Fibroblast of peridontal ligament (primary cell): Measurements from ENCODE around the gene AMER1.
"Not testable (repeated sequence)": the region's sequence is repeated elsewhere in the genome, so short reads cannot be mapped to it uniquely, and the experiment has no call there.

Experiments used
- DNase-seq: peaks from one replicate; pipeline ENCODE4 v3.0.0-alpha.2; 2010; ENCODE audit errors: extremely low read depth

Gene AMER1

DNA sequence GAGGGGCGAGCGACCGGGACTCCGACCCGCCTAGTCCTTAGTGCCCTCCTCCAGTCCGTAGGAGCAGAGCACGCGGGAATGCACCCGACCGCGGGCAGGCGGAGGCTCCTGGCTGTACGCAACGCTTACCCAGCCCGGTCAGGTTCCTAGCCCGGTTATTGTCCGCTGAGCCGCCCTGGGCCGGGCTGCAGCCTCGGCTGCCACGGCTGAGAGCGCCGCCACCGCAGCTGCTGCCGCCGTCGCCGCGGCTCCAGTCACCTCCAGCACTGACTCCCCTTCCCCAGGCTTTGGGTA is at the start of gene AMER1:
TSS of gene AMER1 (minus strand) at position 268 of the 294 bp plus-strand sequence. CDS start 12,422 bp downstream, outside the sequence.
- no peak for DNase-seq

- no peak for DNase-seq
These were observed 24.8 kb upstream of the AMER1 start, which contains the start of gene ASB12 for GRCh38 chrX:64230123-64230970. Gene ASB12, minus strand, starts transcription at chrX:64230607. Its CDS starts 4,957 bp downstream, at chrX:64225650.

GRCh38 chrX:64229154-64229553 is 23.6 kb upstream of the AMER1 start:
- no peak for DNase-seq

DNA sequence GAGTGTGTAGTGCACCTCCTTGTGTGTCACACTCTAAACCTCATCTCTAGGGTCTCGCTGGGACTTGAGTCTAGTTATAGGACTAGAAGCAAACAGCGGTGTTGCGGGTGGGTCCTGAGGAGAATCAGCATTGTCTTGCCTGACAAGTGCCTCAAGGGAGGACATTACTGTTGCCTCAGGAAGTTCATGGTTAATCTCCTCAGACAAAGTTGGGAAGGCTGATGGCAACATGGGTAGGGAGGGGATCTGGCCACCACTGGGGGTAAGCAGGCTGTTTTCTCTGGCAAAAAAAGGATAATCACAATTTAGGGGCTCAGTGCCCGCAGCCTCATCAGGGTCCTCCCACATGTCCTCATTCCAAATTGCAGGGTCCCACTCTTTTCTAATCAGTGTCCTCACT is 12.5 kb upstream of the AMER1 start:
- DNase-seq: no peak

GRCh38 chrX:64213989-64214388 is 8.5 kb upstream of the AMER1 start:
- not testable (repeated sequence) for DNase-seq

DNA sequence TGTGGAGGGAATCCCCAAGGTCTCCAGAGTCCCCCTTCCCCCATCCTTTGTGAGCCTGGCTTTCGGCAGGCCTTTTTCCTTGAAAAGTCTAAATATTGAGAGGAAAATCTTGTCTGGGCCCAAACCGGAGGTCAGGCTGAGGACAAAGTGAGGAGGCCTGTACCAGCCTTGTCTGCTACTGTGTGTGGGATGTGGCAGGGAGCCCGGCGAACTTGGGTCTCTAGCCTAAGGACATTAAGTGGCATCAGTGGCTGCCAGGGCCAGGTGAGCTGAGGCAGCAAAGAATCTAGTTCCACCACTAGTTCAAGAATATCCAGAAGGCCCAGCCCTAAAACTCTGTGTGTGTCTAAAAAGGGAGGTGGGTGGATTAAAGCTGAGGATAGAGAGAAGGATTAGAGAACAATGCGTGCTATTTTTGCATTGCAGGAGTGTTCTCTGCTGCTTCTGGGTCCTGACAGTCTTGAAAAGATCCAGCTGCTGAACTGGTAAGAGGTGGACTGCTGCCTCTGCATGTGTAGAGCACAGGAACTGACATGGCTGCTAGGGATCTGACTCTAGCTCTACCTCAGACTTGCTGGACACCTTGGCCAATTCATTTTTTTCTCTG is 1.2 kb upstream of the AMER1 start:
- DNase-seq: peak; percentile 14

GRCh38 chrX:64205735-64206501 is 410 bp upstream of the AMER1 start:
- peak; percentile 91 for DNase-seq

DNA sequence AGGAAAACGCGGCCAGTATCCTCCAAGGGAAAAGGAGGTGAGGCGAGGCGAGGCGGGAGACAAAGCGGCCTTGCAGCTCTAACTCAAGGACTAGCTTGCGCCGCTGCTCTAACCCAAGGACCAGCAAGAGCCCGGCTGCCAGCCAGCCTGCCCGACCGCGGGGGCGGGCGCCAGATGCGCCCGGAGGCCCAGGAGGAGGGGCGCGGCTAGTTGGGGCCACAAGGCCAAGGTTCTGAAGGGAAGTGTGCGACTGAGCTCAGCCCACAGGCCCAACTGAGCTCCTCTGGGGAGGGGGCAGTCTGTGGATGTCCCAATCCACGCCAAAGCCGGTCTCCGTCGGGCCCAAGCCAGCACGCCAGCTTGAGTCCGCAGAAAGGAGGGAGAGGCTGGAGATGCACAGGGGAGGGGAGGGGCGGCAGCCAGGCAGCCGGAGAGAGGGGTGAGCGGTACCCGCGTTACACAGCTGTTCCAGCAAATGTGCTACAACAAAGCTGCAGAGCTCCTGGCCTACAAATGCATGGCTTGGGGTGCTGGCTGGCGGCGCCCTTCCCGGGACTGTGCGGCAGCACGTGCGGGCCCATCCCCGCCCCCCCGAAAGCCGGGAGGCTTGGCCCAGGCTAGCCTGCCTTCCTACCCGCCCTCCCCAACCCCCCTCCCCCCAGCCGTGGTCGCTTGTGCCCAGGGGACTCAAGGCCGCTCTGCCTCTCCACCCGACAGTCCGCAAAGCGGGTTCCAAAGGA is 637 bp downstream of the AMER1 start:
- peak; percentile 21 for DNase-seq

DNA sequence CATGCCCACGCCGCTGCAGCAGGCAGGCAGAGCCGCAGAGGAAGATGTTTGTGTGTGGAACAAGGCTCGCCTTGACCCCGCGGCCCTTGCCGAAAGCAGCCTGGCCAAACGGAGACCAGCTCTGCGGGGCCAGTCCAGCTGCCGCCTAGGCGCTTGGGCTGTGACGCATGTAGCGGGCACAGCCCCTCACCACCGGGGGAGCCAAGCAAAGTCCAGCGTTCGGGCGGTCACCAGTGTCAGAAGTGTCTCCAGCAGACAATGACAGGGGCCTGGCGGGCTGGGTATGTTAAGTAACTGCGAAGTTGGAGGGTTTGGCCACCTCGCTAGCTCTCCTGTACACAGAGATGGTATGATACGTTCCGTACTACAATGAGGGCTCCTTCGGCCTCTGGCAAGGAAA is 1.3 kb downstream of the AMER1 start:
- DNase-seq: no peak

- peak; percentile 11 for DNase-seq
These were observed 2.6 kb downstream of the AMER1 start for GRCh38 chrX:64202808-64203325.

GRCh38 chrX:64198036-64198435 is 7.5 kb downstream of the AMER1 start:
- no peak for DNase-seq

GRCh38 chrX:64196606-64197005 is 8.9 kb downstream of the AMER1 start:
- no peak for DNase-seq

DNA sequence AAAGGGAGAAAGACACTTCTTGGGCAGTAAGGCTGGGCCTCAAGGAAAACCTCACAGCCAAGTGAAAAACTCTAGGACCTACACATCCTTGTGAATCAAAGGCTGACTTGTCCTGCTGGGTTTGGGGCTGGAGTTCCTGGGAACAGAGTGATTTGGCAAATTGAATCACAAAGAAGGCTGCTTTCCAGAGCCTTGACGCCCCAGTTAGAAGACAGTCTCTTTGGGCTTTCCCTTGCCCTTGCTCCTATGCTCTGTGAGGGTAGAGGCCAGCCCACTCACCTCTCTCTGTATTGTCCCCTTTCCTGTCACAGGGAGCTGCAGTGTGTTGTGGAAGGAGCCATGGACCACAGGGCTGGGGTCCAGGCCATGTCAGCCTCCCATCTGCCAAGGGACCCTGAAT is 9.6 kb downstream of the AMER1 start:
- no peak for DNase-seq

DNA sequence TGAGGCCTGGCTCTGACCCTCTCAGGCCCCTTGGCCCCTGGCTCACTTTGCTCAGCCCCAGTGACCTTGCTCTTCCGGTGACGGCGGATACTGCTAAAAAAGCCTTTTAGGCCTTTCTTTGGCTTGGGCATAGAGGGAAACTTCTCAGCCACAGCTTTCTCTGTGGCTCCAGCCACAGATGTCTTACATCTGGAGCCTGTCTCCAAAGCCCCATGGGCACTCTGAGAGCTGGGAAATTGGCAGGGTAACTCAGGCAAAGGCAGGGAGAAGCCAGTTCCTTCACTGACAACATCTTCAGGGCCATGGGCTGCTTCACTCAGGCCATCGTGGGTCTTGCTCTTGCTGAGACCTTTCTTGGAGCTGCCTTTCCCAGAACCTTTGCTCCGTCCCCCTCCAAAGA is 12.8 kb downstream of the AMER1 start:
- no peak for DNase-seq

GRCh38 chrX:64192040-64192439 is 13.5 kb downstream of the AMER1 start:
- DNase-seq: no peak

DNA sequence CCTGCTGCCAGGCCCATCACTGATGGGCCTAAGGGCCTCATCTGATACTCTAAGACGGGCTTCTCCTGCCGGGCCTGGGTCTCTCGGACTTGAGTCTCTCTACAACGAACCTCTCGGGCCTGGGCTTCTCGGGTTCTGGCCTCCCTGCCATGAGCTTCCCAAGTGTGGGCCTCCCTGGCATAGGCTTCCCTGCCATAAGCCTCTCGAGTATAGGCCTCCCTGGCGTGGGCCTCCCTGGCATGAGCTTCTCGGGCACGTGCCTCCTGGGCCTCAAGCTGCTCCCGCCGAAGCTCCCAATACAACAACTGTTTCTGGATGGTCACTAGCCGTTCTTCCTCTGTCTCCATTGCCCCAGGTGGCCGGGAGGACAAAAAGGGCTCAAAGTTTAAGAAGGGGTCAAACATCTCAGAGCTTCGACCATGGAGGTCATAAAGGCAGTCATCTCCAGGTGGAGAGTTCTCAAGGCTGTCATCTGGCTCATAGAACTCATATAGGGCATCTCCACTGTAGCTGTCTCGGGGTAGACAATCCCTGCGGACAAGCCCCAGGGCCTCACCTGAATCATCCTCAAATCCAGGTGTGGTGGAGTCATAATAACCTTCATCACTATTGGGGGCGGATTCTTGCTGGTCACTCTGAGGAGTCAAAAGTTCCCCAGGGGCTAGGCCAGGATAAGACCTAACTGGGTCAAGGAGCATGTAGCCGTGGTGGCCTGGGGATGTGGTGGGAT is 14.1 kb downstream of the AMER1 start:
- DNase-seq: no peak

DNA sequence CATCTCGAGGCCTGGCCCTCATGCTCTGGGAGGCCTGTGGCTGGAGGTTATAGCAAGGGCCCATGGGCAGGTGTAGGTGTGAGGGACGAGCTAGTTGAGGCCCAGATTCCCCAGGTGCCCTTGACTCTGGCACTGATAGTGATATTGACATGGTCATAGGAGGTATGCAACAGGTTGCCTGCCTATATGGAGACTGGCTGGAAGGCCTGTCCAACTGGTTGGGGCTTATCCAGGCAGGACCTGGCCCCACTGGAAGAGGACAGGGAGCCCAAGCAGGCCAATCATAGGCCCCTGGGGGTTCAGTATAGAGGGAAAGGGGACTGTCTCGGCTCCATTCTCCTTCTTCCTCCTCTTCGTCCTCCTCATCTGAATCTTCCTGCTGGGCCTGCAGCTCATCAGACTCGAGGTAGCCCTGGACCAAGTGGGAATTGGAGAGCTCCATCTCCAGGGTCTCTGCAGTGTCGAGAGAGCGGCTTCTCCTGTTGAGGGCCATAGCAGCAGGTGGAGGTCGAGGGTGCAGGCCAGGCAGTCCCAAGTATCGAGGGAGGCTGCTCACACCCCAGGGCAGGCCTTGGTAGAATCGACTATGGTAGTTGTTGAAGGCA is 15.3 kb downstream of the AMER1 start:
- no peak for DNase-seq

DNA sequence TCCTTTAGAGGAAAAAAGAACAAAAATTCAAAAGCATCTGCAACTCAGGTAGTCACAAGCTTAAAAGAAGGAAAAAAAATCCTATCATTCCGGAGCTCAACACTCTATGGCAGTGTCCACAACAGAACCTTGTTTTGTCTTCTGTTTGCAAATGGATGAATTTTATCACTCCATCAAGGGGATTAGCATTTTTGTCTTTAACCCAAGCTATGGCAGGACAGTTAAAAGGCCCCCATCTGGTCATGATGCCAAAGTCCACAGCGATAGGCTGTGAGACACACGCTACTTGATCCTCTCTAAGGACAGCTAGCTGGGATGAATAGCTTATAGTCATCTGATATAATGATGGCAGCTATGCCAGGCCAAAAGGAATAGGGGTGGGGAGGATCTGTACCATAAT is 16.6 kb downstream of the AMER1 start:
- DNase-seq: no peak

DNA sequence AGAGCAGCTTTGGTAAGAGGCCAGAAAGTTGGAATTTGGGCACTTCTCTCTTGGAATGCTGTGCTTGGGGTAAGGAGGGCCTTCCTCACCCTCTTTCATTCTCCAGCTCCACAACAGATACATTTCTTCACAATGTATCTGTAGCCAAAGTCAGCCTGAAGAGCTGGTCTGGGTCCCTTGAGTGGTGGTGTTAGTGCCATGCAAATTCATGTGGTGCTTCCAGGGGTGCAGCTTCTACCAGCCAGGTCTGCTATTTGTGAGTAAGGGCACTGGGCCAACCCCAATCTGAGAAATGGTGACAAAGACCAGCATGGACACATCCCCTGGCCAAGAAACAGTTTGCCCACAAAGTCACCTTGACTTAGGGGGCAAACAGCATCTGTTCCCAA is 17.8 kb downstream of the AMER1 start:
- DNase-seq: no peak

DNA sequence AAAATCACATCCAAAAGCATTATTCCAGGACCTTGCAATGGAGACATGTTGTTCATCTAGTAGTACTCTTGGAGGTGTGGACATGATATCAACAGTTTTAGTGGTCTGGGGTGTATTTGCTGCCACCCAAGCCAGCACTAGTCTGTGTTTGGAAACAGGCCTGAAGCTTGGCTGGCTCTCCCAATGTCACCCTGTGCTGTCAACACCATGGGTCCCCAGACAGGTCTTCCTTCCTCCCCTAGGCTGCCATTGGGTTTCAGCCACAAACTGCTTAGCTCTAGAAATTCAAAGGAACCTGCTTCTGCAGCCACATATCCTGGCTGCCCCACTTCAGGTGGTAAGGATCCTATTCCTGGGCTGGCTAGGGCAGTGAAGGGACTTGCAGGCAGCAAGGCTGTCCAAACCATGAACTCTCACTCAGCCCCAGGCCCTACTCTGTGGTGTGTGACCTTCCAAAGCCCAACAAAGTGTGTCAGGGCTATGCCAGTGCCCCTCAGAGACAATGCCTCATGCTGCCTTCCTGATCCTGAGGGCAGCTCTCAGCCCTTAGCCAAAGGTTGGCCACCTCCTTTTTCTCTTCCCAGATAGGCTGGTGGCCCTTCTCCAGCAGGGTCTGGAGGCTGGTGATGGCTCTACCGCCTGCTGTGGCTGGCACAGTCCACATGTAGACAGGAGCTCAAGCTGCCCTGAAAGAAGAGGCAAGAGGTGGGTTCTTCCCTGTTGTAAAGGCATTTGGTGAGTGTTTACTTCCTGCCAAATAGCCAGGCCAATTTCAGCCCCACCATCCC is 18.3 kb downstream of the AMER1 start:
- DNase-seq: no peak
